Measurements from ENCODE around the gene DHRS9.

DNA sequence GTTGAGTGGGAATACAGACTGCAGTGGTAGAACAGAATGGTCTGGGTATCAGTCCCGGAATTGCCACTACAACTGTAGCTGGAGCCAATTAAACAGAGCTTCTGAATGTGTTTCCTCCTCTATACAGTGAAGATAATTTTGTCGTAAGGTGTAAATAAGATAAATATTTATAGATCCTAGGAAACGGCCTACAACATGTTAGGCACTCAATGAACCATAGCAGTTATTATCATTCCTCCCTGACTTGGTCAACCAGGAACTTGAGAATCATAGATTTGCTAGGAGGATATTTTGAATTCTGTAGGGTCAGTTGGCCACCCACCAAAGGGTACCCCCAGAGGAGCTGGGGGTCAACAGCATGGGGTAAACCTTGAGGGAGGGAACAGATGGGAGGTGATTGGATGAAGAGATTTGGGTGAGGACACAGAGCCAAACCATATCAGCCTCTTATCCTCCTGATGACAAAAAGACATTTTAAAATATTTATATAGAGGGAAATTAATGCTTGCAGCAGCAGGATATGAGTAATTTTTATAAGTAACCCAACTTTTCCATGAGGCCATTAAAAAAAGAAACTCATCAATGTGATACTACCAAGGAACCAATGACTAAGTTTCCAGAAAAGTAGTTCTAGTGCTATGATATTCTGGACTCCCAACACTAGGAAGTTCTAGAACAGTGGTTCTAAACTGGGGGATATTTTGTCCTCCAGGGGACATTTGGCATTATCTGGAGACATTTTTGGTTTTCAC is 4.0 kb downstream of the DHRS9 start:
- TF ChIP-seq, protein P1, sequence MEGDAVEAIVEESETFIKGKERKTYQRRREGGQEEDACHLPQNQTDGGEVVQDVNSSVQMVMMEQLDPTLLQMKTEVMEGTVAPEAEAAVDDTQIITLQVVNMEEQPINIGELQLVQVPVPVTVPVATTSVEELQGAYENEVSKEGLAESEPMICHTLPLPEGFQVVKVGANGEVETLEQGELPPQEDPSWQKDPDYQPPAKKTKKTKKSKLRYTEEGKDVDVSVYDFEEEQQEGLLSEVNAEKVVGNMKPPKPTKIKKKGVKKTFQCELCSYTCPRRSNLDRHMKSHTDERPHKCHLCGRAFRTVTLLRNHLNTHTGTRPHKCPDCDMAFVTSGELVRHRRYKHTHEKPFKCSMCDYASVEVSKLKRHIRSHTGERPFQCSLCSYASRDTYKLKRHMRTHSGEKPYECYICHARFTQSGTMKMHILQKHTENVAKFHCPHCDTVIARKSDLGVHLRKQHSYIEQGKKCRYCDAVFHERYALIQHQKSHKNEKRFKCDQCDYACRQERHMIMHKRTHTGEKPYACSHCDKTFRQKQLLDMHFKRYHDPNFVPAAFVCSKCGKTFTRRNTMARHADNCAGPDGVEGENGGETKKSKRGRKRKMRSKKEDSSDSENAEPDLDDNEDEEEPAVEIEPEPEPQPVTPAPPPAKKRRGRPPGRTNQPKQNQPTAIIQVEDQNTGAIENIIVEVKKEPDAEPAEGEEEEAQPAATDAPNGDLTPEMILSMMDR (conservative IDR thresholded peaks at IDR 0.05; ENCODE audit: low read length): no peak
- no peak for TF ChIP-seq EZH2phosphoT487 (IDR thresholded peaks at IDR 0.05; ENCODE audit: borderline replicate concordance)
